NCI-H2081 (cell line): ENCODE data around the gene CSF2.
A peak's percentile ranks its signal among the peaks of the same experiment; 100 is the strongest.

Experiments
- DNase-seq, 2 experiments: peaks; one replicate each; lab custom pipeline; 2025; lab: John Stamatoyannopoulos, UW

Gene CSF2

DNA sequence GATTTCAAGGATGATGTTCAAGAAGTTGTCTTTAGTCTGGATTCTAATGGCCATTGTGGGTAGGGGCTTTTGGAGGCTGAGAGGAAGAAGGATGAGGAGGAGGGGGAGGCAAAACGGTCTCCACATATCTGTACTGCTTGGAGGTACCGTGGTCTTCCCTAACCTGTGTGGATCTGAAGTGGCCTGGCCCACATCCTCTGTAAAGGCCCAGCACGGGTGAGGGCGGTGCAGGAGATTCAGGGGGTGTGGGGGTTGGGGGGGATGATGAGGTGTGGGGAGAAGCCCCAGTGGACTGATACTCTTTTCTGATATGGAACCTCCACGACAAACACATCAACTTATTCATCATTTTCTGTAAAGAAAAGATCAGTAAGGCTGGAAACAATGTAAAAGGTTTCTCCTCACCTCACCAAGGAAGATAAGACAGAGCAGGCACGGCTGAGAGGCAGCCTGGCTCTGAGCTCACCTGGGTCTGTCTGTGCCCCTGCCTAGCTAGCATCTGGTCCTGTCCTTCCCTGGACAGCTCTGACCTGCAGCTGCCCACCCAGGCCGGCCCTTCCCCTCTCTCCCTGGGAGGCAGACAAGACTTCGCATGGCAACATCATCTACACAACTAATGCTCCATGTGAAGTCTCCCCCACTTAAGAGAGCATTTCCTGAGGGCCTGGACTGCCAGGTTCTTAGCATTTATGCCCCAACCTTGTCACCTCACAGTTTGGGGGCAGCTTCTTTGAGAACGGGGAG lies 18.7 kb upstream of the CSF2 start:
- DNase-seq: no peak

DNA sequence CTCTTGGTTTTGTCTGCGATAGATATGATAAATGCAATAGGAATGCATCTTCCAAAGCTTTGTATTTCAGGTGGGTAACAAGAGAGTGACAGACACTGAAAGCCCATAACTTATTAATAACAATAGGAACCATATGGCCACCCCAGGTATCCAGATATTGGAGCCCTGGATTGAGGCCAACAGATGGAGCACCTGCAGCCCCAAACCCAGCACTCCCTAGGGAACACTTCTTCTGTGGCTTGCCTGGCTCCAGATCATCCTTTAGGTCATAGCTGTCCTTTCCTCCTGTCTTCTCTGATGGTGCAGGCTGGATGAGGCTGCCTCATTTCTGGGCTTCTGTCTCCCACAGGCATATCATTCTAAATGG lies 18.2 kb upstream of the CSF2 start:
- peak in 1 of 2 experiments; percentile 1 for DNase-seq

- no peak for DNase-seq
Measured at GRCh38 chr5:132055808-132056609, 17.6 kb upstream of the CSF2 start.

DNA sequence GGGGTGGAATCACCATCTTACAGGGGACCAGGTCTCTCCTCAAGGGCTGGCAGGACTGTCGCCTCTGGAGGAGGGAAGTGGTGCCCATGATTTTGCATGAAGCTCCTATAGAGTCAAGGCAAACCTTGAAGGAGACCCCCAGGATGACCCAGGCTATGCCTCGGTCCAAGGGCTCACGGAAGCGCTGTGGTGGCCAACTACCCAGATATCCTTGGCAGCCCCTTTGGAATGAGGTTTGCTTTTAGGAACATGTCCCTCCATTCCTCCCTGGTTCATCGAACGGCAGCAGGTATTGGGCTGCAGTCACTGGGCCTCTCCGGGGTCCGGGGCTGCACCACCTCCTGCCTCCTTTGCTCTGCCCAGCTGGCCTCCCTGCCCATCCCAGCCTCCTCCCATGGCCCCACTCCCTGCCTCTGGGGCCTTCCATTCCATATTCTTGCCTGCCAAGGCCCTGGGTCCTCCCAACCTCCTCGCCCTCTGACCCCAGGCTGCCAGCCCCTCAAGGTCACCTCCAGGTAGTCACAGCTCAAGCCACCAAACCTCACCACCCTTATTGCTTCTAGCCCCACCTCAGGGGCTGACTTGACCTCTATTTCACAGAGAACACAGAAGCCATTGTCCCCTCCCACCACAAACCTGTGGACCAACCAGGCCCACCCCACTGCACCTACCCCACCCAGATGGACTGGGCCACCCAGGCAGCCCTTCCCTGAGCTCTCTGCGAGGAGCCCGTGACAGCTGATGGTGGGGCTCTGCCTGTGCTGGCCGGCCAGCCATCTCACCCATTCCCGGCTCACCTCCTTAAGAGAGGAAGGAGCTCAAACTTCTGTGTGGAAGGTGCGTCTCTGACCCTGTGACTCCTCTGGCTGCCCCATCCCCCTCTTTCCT lies 16.7 kb upstream of the CSF2 start:
- DNase-seq: no peak

DNA sequence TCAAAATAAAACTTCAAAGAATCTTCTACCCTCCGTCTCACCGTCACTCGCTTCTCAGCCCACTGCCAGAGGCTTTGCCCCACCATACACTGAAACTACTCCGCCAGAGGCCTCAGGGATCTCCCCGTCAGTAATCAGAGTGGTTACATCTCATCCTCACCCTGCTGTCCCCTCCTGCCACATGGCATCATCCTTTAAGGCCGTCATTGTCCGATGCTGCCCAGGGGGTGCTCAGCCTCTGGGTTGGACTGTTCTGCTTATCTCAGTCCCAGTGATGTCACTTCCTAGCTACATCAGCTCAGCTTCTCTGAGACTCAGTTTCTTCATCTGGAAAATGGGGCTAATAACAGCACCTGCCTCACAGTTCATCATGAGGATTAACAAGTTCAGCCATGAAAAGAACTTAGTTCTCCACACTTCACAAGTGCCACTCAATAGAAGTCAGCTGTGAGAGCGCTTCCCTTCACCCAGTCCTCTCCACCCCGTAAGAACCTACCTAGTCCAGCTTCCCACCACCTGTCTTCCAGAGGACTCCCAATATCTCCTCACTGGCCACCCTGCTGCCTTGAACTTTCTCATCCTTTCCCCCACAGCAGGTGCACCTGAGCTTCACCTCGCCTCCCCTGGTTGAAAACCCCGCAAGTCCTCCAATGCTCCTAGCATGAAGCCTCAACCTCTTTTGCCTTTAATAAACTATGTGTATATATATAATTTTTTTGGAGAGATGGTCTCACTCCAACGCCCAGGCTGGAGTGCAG lies 15.9 kb upstream of the CSF2 start:
- no peak for DNase-seq

DNA sequence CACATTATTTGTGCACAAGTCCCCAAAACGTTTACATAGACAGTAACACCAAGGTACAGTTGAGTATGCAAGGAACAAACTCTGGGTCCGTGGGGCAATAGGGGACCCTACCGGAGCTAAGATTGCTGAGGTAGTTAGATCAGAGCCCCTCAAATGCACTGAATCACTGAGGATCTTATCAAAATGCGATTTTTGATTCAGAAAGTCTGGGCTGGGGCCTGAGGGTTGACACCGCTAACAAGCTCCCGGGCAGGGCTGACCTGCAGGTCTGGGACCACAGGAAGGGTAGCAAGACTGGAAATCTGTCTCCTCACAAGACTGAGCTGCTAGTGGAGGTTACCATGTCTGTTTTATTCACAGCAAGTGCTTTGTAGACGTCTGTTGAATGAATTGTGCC lies 14.9 kb upstream of the CSF2 start:
- no peak for DNase-seq

- DNase-seq: no peak
Measured at GRCh38 chr5:132059043-132059695, 14.4 kb upstream of the CSF2 start.

DNA sequence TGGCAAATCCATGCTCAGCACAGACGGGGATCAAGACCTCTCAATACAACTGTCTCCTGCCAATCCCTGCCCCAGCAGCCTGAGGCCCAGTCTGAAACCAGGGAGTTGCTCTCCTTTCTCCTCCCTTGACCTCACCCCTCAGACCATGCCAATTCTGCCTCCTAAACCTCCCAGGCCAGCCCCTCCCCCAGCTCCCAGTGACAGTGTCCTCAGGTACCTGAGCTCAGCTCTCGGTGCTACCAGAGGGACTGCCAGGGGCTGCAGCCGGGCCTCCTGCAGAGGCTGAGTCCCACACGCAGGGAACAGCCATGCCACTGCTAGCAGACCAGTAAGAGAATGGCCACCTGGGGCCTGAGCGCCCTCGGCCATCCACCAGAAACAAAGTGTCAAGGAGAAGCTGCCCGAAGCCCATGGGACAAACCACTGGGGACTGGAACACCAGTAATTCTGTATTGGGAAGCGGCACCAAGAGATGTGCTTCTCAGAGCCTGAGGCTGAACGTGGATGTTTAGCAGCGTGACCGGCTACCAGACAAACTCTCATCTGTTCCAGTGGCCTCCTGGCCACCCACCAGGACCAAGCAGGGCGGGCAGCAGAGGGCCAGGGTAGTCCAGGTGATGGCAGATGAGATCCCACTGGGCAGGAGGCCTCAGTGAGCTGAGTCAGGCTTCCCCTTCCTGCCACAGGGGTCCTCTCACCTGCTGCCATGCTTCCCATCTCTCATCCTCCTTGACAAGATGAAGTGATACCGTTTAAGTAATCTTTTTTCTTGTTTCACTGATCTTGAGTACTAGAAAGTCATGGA lies 13.7 kb upstream of the CSF2 start:
- DNase-seq: no peak

- DNase-seq: no peak
Measured at GRCh38 chr5:132060501-132061161, 13.0 kb upstream of the CSF2 start, which contains the start of gene IL3. TSS of gene IL3 (plus strand) at chr5:132060655. CDS start at chr5:132060707, 52 bp downstream.

GRCh38 chr5:132063090-132063911 lies 10.3 kb upstream of the CSF2 start:
- peak; percentile 15 to 33 for DNase-seq

DNA sequence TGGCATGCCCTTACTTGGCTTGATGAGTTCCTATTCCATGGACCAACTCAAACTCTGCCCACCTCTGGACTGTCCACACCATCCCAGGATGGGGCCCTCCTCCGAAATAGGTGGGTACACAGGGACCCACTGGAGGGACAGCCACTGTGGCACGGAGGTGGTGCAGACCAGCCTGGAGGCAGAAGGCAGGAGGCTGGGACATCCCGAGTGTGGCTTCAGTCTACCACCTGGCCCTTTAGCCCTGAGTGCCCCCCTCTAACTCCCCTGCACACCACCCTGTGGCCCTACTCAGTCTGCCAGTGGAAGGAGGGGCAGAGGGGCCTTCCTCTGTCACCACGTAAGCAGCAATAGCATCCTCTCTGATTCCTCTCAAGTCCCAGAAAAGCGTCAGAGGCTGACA lies 9.4 kb upstream of the CSF2 start:
- no peak for DNase-seq

DNA sequence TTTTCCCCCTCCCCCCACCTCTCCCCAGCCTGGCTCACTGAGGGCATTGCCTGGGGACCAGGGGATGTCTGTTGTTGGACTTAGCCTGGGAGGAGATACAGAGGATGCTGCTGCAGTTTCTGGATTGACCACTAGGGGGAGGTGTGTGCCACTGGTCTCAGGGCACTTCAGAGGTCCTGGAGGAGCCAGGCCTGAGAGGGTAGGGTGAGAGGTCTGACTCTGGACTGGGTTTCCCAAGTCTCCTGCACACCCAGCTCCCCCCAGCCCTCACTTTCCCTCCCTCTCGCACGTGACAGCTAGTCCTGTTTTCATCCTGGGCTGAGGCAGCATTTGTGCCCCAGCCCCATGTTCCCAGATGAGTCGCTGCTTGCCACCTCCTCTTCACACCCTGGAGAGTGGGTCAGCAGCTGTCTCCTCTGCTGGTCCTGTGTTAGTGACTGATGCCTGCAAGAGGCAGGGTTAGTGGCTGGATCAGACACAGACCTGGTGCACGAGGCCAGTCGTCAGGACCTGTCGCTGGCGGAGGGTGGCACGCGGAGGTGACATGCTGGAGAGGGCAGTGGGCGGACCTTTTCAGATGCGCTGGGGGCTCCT lies 8.8 kb upstream of the CSF2 start:
- peak; percentile 25 to 30 for DNase-seq

GRCh38 chr5:132065351-132065937 lies 8.1 kb upstream of the CSF2 start:
- peak; percentile 39 to 53 for DNase-seq

DNA sequence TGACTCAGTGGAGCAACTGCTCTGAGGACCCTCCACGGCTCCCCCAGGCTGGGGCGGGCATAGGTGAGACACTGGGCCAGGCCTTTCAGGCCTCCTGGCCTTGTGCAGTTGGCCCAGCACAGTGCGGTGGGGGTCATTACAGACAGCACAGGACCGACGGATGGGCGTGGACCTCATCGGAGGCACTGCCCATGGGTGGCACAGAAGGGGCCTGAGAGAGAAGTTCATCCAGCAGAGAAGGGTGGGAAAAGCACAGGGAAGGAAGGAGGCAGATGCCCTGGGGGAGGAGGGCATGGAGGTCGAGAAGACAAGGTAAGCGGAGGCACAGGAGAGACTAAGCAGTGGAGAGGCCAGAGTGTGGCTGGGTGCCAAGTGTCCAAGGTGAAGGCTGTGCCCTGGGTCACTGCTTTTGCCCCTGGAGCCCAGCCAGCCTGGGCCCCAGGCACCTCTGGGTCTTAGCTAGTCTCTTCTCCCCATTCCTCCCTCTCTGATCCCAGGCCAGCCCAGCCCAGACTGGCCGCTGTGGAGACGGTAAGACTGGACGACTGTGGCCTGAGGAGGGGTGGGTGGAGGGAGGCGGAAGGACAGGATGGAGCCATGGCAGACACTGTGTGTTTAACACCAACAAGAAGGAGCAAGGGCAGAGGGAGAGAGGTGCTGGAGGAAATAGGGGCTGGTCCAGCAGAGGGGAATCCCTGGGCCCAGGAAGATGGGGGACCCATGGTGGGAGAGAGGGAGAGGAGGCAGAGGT lies 7.5 kb upstream of the CSF2 start:
- no peak for DNase-seq

GRCh38 chr5:132066871-132067270 lies 6.7 kb upstream of the CSF2 start:
- no peak for DNase-seq

- no peak for DNase-seq
Measured at GRCh38 chr5:132067451-132067850, 6.1 kb upstream of the CSF2 start.
